H9 (cell line): ENCODE data around the gene ARHGEF12. TPM values are rescaled to one million over a fixed set of nuclear protein-coding genes. Genes with fewer than 3 reads are reported as not detected.
A peak's percentile ranks its signal among the peaks of the same experiment; 100 is the strongest.

Source experiments
- DNase-seq: peaks from one replicate; pipeline ENCODE4 v3.0.0-alpha.2; 2017
- H2AFZ ChIP-seq: one replicate; pipeline ENCODE4 v1.6.1; 2013; ENCODE audit warnings: mild to moderate bottlenecking, low read length, control low read depth, moderate library complexity
- H2AK5ac ChIP-seq: 2 replicates; pipeline ENCODE4 v1.6.1; 2013; ENCODE audit warnings: low read length, control low read depth, mixed read lengths; ENCODE audit not compliant: insufficient read length
- H2BK120ac ChIP-seq: one replicate; pipeline ENCODE4 v1.6.1; 2013; ENCODE audit warnings: low read depth, mild to moderate bottlenecking, low read length, control low read depth, inconsistent platforms; ENCODE audit not compliant: poor library complexity, severe bottlenecking
- H2BK12ac ChIP-seq: 2 replicates; pipeline ENCODE4 v1.6.1; 2013; ENCODE audit warnings: low read length, control low read depth, mixed read lengths, low read depth; ENCODE audit not compliant: insufficient read length
- H2BK15ac ChIP-seq: 2 replicates; pipeline ENCODE4 v1.6.1; 2013; ENCODE audit warnings: low read depth, low read length, control low read depth
- H2BK20ac ChIP-seq: one replicate; pipeline ENCODE4 v1.6.1; 2013; ENCODE audit warnings: low read depth, mild to moderate bottlenecking, low read length, control low read depth, inconsistent platforms; ENCODE audit not compliant: poor library complexity, severe bottlenecking
- H2BK5ac ChIP-seq: 2 replicates; pipeline ENCODE4 v1.6.1; 2013; ENCODE audit warnings: low read length, control low read depth, mixed read lengths; ENCODE audit not compliant: insufficient read length
- H3K14ac ChIP-seq: 2 replicates; pipeline ENCODE4 v1.6.1; 2013; ENCODE audit warnings: low read length, control low read depth; ENCODE audit not compliant: insufficient read depth
- H3K18ac ChIP-seq: 2 replicates; pipeline ENCODE4 v1.6.1; 2013; ENCODE audit warnings: low read depth, mild to moderate bottlenecking, mixed read lengths, low read length, control low read depth; ENCODE audit not compliant: insufficient read length
- H3K23ac ChIP-seq: 2 replicates; pipeline ENCODE4 v1.6.1; 2013; ENCODE audit warnings: low read length, control low read depth, mixed read lengths, low read depth; ENCODE audit not compliant: insufficient read length
- H3K23me2 ChIP-seq: 2 replicates; pipeline ENCODE4 v1.6.1; 2013; ENCODE audit warnings: low read depth, mild to moderate bottlenecking, mixed read lengths, low read length, control low read depth; ENCODE audit not compliant: insufficient read length, poor library complexity, severe bottlenecking
- H3K27ac ChIP-seq: 2 replicates; pipeline ENCODE4 v1.5.1; 2013; ENCODE audit warnings: low read length, control low read depth, mixed read lengths, low read depth; ENCODE audit not compliant: insufficient read length
- H3K27me3 ChIP-seq: 2 replicates; pipeline ENCODE4 v1.6.1; 2013; ENCODE audit warnings: low read length, control low read depth, inconsistent platforms; ENCODE audit not compliant: insufficient read depth
- H3K4ac ChIP-seq: 2 replicates; pipeline ENCODE4 v1.6.1; 2013; ENCODE audit warnings: low read depth, mild to moderate bottlenecking, control low read depth, inconsistent platforms, low read length, moderate library complexity
- H3K4me1 ChIP-seq: 2 replicates; pipeline ENCODE4 v1.6.1; 2013; ENCODE audit warnings: low read length, control low read depth, inconsistent platforms; ENCODE audit not compliant: insufficient read depth
- H3K4me2 ChIP-seq: 2 replicates; pipeline ENCODE4 v1.6.1; 2013; ENCODE audit warnings: low read length, control low read depth, mixed read lengths; ENCODE audit not compliant: insufficient read length, insufficient read depth
- H3K56ac ChIP-seq: 2 replicates; pipeline ENCODE4 v1.6.1; 2013; ENCODE audit warnings: low read depth, mild to moderate bottlenecking, mixed read lengths, low read length, control low read depth; ENCODE audit not compliant: insufficient read length
- H3K79me1 ChIP-seq: 2 replicates; pipeline ENCODE4 v1.6.1; 2013; ENCODE audit warnings: low read depth, mild to moderate bottlenecking, moderate library complexity, low read length, control low read depth, inconsistent platforms; ENCODE audit not compliant: insufficient read depth, poor library complexity, severe bottlenecking
- H3K79me2 ChIP-seq: 2 replicates; pipeline ENCODE4 v1.6.1; 2013; ENCODE audit warnings: low read length, control low read depth, inconsistent platforms; ENCODE audit not compliant: insufficient read depth
- H3K9ac ChIP-seq: 2 replicates; pipeline ENCODE4 v1.6.1; 2013; ENCODE audit warnings: low read length, control low read depth, mixed read lengths; ENCODE audit not compliant: insufficient read length; ENCODE audit errors: extremely low read depth
- H3K9me3 ChIP-seq: one replicate; pipeline ENCODE4 v1.6.1; 2013; ENCODE audit warnings: low read depth, low read length, inconsistent platforms; ENCODE audit not compliant: control insufficient read depth
- H3T11ph ChIP-seq: one replicate; pipeline ENCODE4 v1.6.1; 2013; ENCODE audit warnings: mild to moderate bottlenecking, low read length, control low read depth, inconsistent platforms
- H4K20me1 ChIP-seq: one replicate; pipeline ENCODE4 v1.6.1; 2013; ENCODE audit not compliant: control insufficient read depth, insufficient read length, insufficient read depth
- H4K5ac ChIP-seq: 2 replicates; pipeline ENCODE4 v1.6.1; 2013; ENCODE audit warnings: low read depth, mild to moderate bottlenecking, mixed read lengths, low read length, control low read depth; ENCODE audit not compliant: insufficient read length
- H4K8ac ChIP-seq: replicated peaks from 2 replicates; pipeline ENCODE4 v1.6.1; 2013; ENCODE audit warnings: low read length, control low read depth, mixed read lengths, low read depth; ENCODE audit not compliant: insufficient read length
- H4K91ac ChIP-seq: 2 replicates; pipeline ENCODE4 v1.6.1; 2013; ENCODE audit warnings: low read depth, mild to moderate bottlenecking, moderate library complexity, mixed read lengths, low read length, control low read depth; ENCODE audit not compliant: insufficient read length
- H3K27ac Mint-ChIP-seq, 3 experiments: 2 replicates in 2 of 3; 3 replicates in 1 of 3; pipeline ENCODE4 v1.8.0; 2020 to 2021; ENCODE audit warnings: mixed read lengths in 3 of 3, mild to moderate bottlenecking in 1 of 3, moderate library complexity in 1 of 3
- H3K27me3 Mint-ChIP-seq: 2 replicates; pipeline ENCODE4 v1.8.0; 2021; ENCODE audit warnings: low read depth, mild to moderate bottlenecking, moderate library complexity, mixed read lengths
- H3K36me3 Mint-ChIP-seq, 3 experiments: 2 replicates in 2 of 3; 3 replicates in 1 of 3; pipeline ENCODE4 v1.8.0; 2020 to 2021; ENCODE audit warnings: low read depth in 3 of 3, mixed read lengths in 3 of 3; ENCODE audit not compliant: insufficient read depth in 1 of 3
- H3K4me1 Mint-ChIP-seq, 2 experiments: 2 replicates each; pipeline ENCODE4 v1.8.0; 2020; ENCODE audit warnings: mixed read lengths in 2 of 2
- H3K4me3 Mint-ChIP-seq, 2 experiments: 2 replicates in 1 of 2; 3 replicates in 1 of 2; pipeline ENCODE4 v1.8.0; 2020 to 2021; ENCODE audit warnings: mild to moderate bottlenecking in 2 of 2, mixed read lengths in 2 of 2, moderate library complexity in 1 of 2
- H3K9me3 Mint-ChIP-seq, 2 experiments: 2 replicates in 1 of 2; 3 replicates in 1 of 2; pipeline ENCODE4 v1.8.0; 2020; ENCODE audit warnings: mild to moderate bottlenecking in 2 of 2, mixed read lengths in 2 of 2, moderate library complexity in 1 of 2
- CTCF ChIP-seq: fragments of 200-600 bp; sonication (generic); conservative IDR thresholded peaks from 3 replicates; pipeline ENCODE4 v1.8.0; 2021; ENCODE audit warnings: antibody characterized with exemption, mild to moderate bottlenecking
- WGBS: extraction: QIAGEN DNeasy Blood & Tissue Kit; methylation state at CpG from one replicate; pipeline ENCODE4 v1.1.7; 2013; ENCODE audit warnings: missing lambda C conversion rate, low lambda C conversion rate, mixed read lengths; ENCODE audit not compliant: insufficient read length; ENCODE audit errors: extremely low coverage; 5-methylcytosine and 5-hydroxymethylcytosine counted together
- total RNA-seq: library from RNA; stranded (reverse); gene quantifications from 2 replicates; pipeline ENCODE4 v1.2.1, GENCODE V29; 2021

Gene ARHGEF12
- total RNA-seq, 1 experiment from 2014 or later = 27.0 TPM

GRCh38 chr11:120501440-120501839 is 165.2 kb downstream of the ARHGEF12 start:
- Histone ChIP-seq H3K79me2 (no peaks in the 10 kb centered on the region), H2BK15ac (no peak overlapping the region), H3K9ac (no peak overlapping the region), H3K27me3 (no peaks in the 10 kb centered on the region), H3K27ac (no peak overlapping the region), H3K9me3 (no peaks in the 10 kb centered on the region), H2BK12ac (no peak overlapping the region), H2AFZ (no peak overlapping the region), H2AK5ac (no peak overlapping the region), H4K8ac (no peak overlapping the region), H3K4ac (no peak overlapping the region), H3K18ac (no peak overlapping the region), H4K5ac (no peak overlapping the region), H3K4me2 (peak overlapping the region; percentile 19), H2BK20ac (no peak overlapping the region), H3K23ac (no peak overlapping the region), H3K23me2 (no peaks in the 10 kb centered on the region), H3K14ac (no peak overlapping the region), H2BK120ac (no peak overlapping the region), H3K56ac (no peak overlapping the region), H2BK5ac (no peak overlapping the region), H4K91ac (no peak overlapping the region), H3K4me1 (peaks cover 9% of the 10 kb centered on the region; the same call in 1 of the 2 replicates), H4K20me1 (no peaks in the 10 kb centered on the region), H3K79me1 (no peaks in the 10 kb centered on the region), H3T11ph (no peak overlapping the region)
- WGBS = no CpG with 5 or more reads among the region's 2 CpGs
- DNase-seq = no peak
- no peak for TF ChIP-seq CTCF
- H3K4me3 Mint-ChIP-seq = 0 out of 5 replicates have a peak overlapping the region, but pooled peaks of 1 of the 2 experiments have one; percentile 3
- peak overlapping the region in 2 of 3 experiments; percentile 12 to 84; a peak in 3 of 7 replicates for H3K27ac Mint-ChIP-seq
- peaks cover 42 to 63% of the 10 kb centered on the region in 2 experiments for H3K4me1 Mint-ChIP-seq
- H3K9me3 Mint-ChIP-seq = no peaks in the 10 kb centered on the region
- H3K36me3 Mint-ChIP-seq = no peaks in the 10 kb centered on the region
- no peaks in the 10 kb centered on the region; the same call in none of the 2 replicates for H3K27me3 Mint-ChIP-seq
